H9 (cell line): ENCODE results near the gene CRK. TPM values are rescaled to one million over a fixed set of nuclear protein-coding genes. Genes with fewer than 3 reads are reported as not detected.

Experiments used
- DNase-seq: peaks from one replicate; pipeline ENCODE4 v3.0.0-alpha.2; 2017
- H2AFZ ChIP-seq: one replicate; pipeline ENCODE4 v1.6.1; 2013; ENCODE audit warnings: mild to moderate bottlenecking, low read length, control low read depth, moderate library complexity
- H2AK5ac ChIP-seq: 2 replicates; pipeline ENCODE4 v1.6.1; 2013; ENCODE audit warnings: low read length, control low read depth, mixed read lengths; ENCODE audit not compliant: insufficient read length
- H2BK120ac ChIP-seq: one replicate; pipeline ENCODE4 v1.6.1; 2013; ENCODE audit warnings: low read depth, mild to moderate bottlenecking, low read length, control low read depth, inconsistent platforms; ENCODE audit not compliant: poor library complexity, severe bottlenecking
- H2BK12ac ChIP-seq: 2 replicates; pipeline ENCODE4 v1.6.1; 2013; ENCODE audit warnings: low read length, control low read depth, mixed read lengths, low read depth; ENCODE audit not compliant: insufficient read length
- H2BK15ac ChIP-seq: 2 replicates; pipeline ENCODE4 v1.6.1; 2013; ENCODE audit warnings: low read depth, low read length, control low read depth
- H2BK20ac ChIP-seq: one replicate; pipeline ENCODE4 v1.6.1; 2013; ENCODE audit warnings: low read depth, mild to moderate bottlenecking, low read length, control low read depth, inconsistent platforms; ENCODE audit not compliant: poor library complexity, severe bottlenecking
- H2BK5ac ChIP-seq: 2 replicates; pipeline ENCODE4 v1.6.1; 2013; ENCODE audit warnings: low read length, control low read depth, mixed read lengths; ENCODE audit not compliant: insufficient read length
- H3K14ac ChIP-seq: 2 replicates; pipeline ENCODE4 v1.6.1; 2013; ENCODE audit warnings: low read length, control low read depth; ENCODE audit not compliant: insufficient read depth
- H3K18ac ChIP-seq: 2 replicates; pipeline ENCODE4 v1.6.1; 2013; ENCODE audit warnings: low read depth, mild to moderate bottlenecking, mixed read lengths, low read length, control low read depth; ENCODE audit not compliant: insufficient read length
- H3K23ac ChIP-seq: 2 replicates; pipeline ENCODE4 v1.6.1; 2013; ENCODE audit warnings: low read length, control low read depth, mixed read lengths, low read depth; ENCODE audit not compliant: insufficient read length
- H3K23me2 ChIP-seq: 2 replicates; pipeline ENCODE4 v1.6.1; 2013; ENCODE audit warnings: low read depth, mild to moderate bottlenecking, mixed read lengths, low read length, control low read depth; ENCODE audit not compliant: insufficient read length, poor library complexity, severe bottlenecking
- H3K27ac ChIP-seq: 2 replicates; pipeline ENCODE4 v1.5.1; 2013; ENCODE audit warnings: low read length, control low read depth, mixed read lengths, low read depth; ENCODE audit not compliant: insufficient read length
- H3K27me3 ChIP-seq: 2 replicates; pipeline ENCODE4 v1.6.1; 2013; ENCODE audit warnings: low read length, control low read depth, inconsistent platforms; ENCODE audit not compliant: insufficient read depth
- H3K4ac ChIP-seq: 2 replicates; pipeline ENCODE4 v1.6.1; 2013; ENCODE audit warnings: low read depth, mild to moderate bottlenecking, control low read depth, inconsistent platforms, low read length, moderate library complexity
- H3K4me1 ChIP-seq: 2 replicates; pipeline ENCODE4 v1.6.1; 2013; ENCODE audit warnings: low read length, control low read depth, inconsistent platforms; ENCODE audit not compliant: insufficient read depth
- H3K4me2 ChIP-seq: 2 replicates; pipeline ENCODE4 v1.6.1; 2013; ENCODE audit warnings: low read length, control low read depth, mixed read lengths; ENCODE audit not compliant: insufficient read length, insufficient read depth
- H3K56ac ChIP-seq: 2 replicates; pipeline ENCODE4 v1.6.1; 2013; ENCODE audit warnings: low read depth, mild to moderate bottlenecking, mixed read lengths, low read length, control low read depth; ENCODE audit not compliant: insufficient read length
- H3K79me1 ChIP-seq: 2 replicates; pipeline ENCODE4 v1.6.1; 2013; ENCODE audit warnings: low read depth, mild to moderate bottlenecking, moderate library complexity, low read length, control low read depth, inconsistent platforms; ENCODE audit not compliant: insufficient read depth, poor library complexity, severe bottlenecking
- H3K79me2 ChIP-seq: 2 replicates; pipeline ENCODE4 v1.6.1; 2013; ENCODE audit warnings: low read length, control low read depth, inconsistent platforms; ENCODE audit not compliant: insufficient read depth
- H3K9ac ChIP-seq: 2 replicates; pipeline ENCODE4 v1.6.1; 2013; ENCODE audit warnings: low read length, control low read depth, mixed read lengths; ENCODE audit not compliant: insufficient read length; ENCODE audit errors: extremely low read depth
- H3K9me3 ChIP-seq: one replicate; pipeline ENCODE4 v1.6.1; 2013; ENCODE audit warnings: low read depth, low read length, inconsistent platforms; ENCODE audit not compliant: control insufficient read depth
- H3T11ph ChIP-seq: one replicate; pipeline ENCODE4 v1.6.1; 2013; ENCODE audit warnings: mild to moderate bottlenecking, low read length, control low read depth, inconsistent platforms
- H4K20me1 ChIP-seq: one replicate; pipeline ENCODE4 v1.6.1; 2013; ENCODE audit not compliant: control insufficient read depth, insufficient read length, insufficient read depth
- H4K5ac ChIP-seq: 2 replicates; pipeline ENCODE4 v1.6.1; 2013; ENCODE audit warnings: low read depth, mild to moderate bottlenecking, mixed read lengths, low read length, control low read depth; ENCODE audit not compliant: insufficient read length
- H4K8ac ChIP-seq: replicated peaks from 2 replicates; pipeline ENCODE4 v1.6.1; 2013; ENCODE audit warnings: low read length, control low read depth, mixed read lengths, low read depth; ENCODE audit not compliant: insufficient read length
- H4K91ac ChIP-seq: 2 replicates; pipeline ENCODE4 v1.6.1; 2013; ENCODE audit warnings: low read depth, mild to moderate bottlenecking, moderate library complexity, mixed read lengths, low read length, control low read depth; ENCODE audit not compliant: insufficient read length
- H3K27ac Mint-ChIP-seq, 3 experiments: 2 replicates in 2 of 3; 3 replicates in 1 of 3; pipeline ENCODE4 v1.8.0; 2020 to 2021; ENCODE audit warnings: mixed read lengths in 3 of 3, mild to moderate bottlenecking in 1 of 3, moderate library complexity in 1 of 3
- H3K27me3 Mint-ChIP-seq: 2 replicates; pipeline ENCODE4 v1.8.0; 2021; ENCODE audit warnings: low read depth, mild to moderate bottlenecking, moderate library complexity, mixed read lengths
- H3K36me3 Mint-ChIP-seq, 3 experiments: 2 replicates in 2 of 3; 3 replicates in 1 of 3; pipeline ENCODE4 v1.8.0; 2020 to 2021; ENCODE audit warnings: low read depth in 3 of 3, mixed read lengths in 3 of 3; ENCODE audit not compliant: insufficient read depth in 1 of 3
- H3K4me1 Mint-ChIP-seq, 2 experiments: 2 replicates each; pipeline ENCODE4 v1.8.0; 2020; ENCODE audit warnings: mixed read lengths in 2 of 2
- H3K4me3 Mint-ChIP-seq, 2 experiments: 2 replicates in 1 of 2; 3 replicates in 1 of 2; pipeline ENCODE4 v1.8.0; 2020 to 2021; ENCODE audit warnings: mild to moderate bottlenecking in 2 of 2, mixed read lengths in 2 of 2, moderate library complexity in 1 of 2
- H3K9me3 Mint-ChIP-seq, 2 experiments: 2 replicates in 1 of 2; 3 replicates in 1 of 2; pipeline ENCODE4 v1.8.0; 2020; ENCODE audit warnings: mild to moderate bottlenecking in 2 of 2, mixed read lengths in 2 of 2, moderate library complexity in 1 of 2
- WGBS: extraction: QIAGEN DNeasy Blood & Tissue Kit; methylation state at CpG from one replicate; pipeline ENCODE4 v1.1.7; 2013; ENCODE audit warnings: missing lambda C conversion rate, low lambda C conversion rate, mixed read lengths; ENCODE audit not compliant: insufficient read length; ENCODE audit errors: extremely low coverage; 5-methylcytosine and 5-hydroxymethylcytosine counted together
- total RNA-seq: library from RNA; stranded (reverse); gene quantifications from 2 replicates; pipeline ENCODE4 v1.2.1, GENCODE V29; 2021
- TF ChIP-seq, protein P1 (sequence below): fragments of 200-600 bp; sonication (generic); conservative IDR thresholded peaks from 3 replicates; pipeline ENCODE4 v1.8.0; 2021; ENCODE audit warnings: antibody characterized with exemption, mild to moderate bottlenecking

The CRK gene
- total RNA-seq, 1 experiment from 2014 or later = 58.9 TPM

DNA sequence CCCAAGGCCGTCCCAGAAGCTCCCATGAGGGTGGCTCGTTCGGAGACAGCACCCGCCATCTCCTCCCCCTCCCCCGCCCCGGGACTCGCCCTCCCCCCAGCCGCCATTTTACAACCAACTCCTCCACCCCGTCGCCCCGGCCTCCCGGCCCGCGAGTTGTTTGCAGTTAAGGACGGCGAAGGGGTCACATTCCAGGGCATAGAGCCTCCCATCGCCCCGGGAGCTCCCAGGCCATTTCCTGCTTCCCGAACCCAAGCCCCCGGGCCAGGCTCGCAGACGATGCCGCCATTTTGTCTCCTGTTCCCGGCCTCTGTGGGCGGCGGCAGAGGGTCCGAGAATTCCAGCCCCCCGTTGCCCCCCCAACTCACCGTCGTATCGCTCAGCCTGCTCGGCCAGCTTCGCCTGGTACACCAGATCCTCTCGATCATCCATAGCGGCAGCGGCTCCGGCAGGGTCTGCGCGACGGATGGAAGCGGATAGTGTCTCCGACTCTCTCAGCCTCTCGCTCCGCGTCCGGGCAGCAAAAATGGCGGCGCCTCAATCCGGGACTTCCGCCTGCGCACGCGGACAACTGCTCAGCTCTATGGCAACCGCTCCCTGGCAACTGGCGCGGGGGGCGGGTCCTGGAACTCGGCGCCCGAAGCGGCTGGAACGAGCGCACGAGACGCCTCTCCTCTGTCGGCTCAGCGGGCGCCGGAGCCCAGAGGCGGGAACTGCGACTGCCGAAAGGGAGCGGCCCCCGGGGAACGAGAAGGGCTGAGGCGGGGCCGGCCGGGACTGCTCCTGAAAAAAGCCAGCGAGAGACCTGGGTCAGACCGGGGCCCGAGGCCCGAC is 56.1 kb downstream of the CRK start, which contains the start of gene YWHAE:
Gene YWHAE (minus strand): TSS at position 544 of the 834 bp plus-strand sequence. CDS start 112 bp downstream, at position 432.
- H3K4me3 Mint-ChIP-seq = peak within 1 kb of the TSS; percentile 99

More for the DNA sequence above, 56.1 kb downstream of the CRK start, which contains the start of gene YWHAE:
- H3K36me3 Mint-ChIP-seq = peaks cover 22 to 36% (median 32%) of the 10 kb centered on the region in 3 experiments
- H3K27ac Mint-ChIP-seq = peak within 1 kb of the TSS; percentile 100
- WGBS = no CpG with 5 or more reads among the region's 82 CpGs
- Histone ChIP-seq H3K4me1 (no peaks in the 10 kb centered on the region), H4K8ac (peak within 1 kb of the TSS; percentile 100), H2BK20ac (no peak within 1 kb of the TSS), H3K23ac (no peak within 1 kb of the TSS), H3K4ac (peak within 1 kb of the TSS; percentile 83; the same call in 1 of the 2 replicates), H2BK5ac (peak within 1 kb of the TSS; percentile 92), H3K27me3 (no peaks in the 10 kb centered on the region), H3T11ph (no peak within 1 kb of the TSS), H3K9ac (peak within 1 kb of the TSS; percentile 98), H3K18ac (peak within 1 kb of the TSS; percentile 99), H2BK15ac (no peak within 1 kb of the TSS), H4K5ac (peak within 1 kb of the TSS; percentile 100), H2BK12ac (peak within 1 kb of the TSS; percentile 71), H2AK5ac (no peak within 1 kb of the TSS), H3K56ac (peak within 1 kb of the TSS; percentile 91), H2BK120ac (peak within 1 kb of the TSS; percentile 90), H2AFZ (no peak within 1 kb of the TSS), H3K23me2 (peaks cover 7% of the 10 kb centered on the region), H3K27ac (peak within 1 kb of the TSS; percentile 85), H3K14ac (peak within 1 kb of the TSS; percentile 100), H4K91ac (no peak within 1 kb of the TSS), H3K79me1 (no peaks in the 10 kb centered on the region), H3K9me3 (no peaks in the 10 kb centered on the region), H3K79me2 (peaks cover 42% of the 10 kb centered on the region), H4K20me1 (no peaks in the 10 kb centered on the region), H3K4me2 (peak within 1 kb of the TSS; percentile 90)
- H3K27me3 Mint-ChIP-seq = peaks cover 6% of the 10 kb centered on the region
- peak; percentile 99 for DNase-seq
- H3K9me3 Mint-ChIP-seq = peaks cover 3% of the 10 kb centered on the region in 2 experiments; a peak in 2 of 5 replicates
- peaks cover 14 to 28% of the 10 kb centered on the region in 2 experiments for H3K4me1 Mint-ChIP-seq
- TF ChIP-seq, protein P1, sequence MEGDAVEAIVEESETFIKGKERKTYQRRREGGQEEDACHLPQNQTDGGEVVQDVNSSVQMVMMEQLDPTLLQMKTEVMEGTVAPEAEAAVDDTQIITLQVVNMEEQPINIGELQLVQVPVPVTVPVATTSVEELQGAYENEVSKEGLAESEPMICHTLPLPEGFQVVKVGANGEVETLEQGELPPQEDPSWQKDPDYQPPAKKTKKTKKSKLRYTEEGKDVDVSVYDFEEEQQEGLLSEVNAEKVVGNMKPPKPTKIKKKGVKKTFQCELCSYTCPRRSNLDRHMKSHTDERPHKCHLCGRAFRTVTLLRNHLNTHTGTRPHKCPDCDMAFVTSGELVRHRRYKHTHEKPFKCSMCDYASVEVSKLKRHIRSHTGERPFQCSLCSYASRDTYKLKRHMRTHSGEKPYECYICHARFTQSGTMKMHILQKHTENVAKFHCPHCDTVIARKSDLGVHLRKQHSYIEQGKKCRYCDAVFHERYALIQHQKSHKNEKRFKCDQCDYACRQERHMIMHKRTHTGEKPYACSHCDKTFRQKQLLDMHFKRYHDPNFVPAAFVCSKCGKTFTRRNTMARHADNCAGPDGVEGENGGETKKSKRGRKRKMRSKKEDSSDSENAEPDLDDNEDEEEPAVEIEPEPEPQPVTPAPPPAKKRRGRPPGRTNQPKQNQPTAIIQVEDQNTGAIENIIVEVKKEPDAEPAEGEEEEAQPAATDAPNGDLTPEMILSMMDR = no peak
